Cerebellar cortex (tissue), 1 donor: ENCODE measurements around the gene UMODL1.

ENCODE experiments used
- DNase-seq: peaks from one replicate; pipeline ENCODE4 v3.0.0-alpha.2; 2015; ENCODE audit warnings: low spot score

Gene UMODL1

DNA sequence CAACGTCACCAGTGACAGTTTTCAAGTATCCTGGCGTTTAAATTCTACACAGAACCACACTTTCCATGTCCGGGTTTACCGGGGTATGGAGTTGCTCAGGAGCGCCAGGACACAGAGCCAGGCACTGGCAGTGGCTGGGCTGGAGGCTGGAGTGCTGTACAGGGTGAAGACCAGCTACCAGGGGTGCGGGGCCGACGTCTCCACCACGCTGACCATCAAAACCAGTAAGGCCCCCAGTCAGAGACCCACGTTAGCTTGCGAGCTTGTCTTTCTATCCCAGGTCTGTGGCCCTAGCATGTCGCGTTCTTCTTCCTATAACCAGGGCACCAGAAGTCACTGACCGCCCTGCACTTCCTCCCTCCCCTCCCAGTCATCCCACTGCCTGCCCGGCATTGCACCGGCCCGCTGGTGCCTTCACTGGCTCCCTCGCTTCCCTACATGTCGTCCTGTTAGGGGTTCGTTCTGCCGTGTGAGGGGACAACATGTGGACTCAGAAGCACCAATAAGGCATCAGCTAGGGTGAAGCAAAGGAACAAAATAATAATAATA, 27.9 kb downstream of the UMODL1 start:
- DNase-seq: no peak

- no peak for DNase-seq
These were observed 30.1 kb downstream of the UMODL1 start for GRCh38 chr21:42101246-42101645.

DNA sequence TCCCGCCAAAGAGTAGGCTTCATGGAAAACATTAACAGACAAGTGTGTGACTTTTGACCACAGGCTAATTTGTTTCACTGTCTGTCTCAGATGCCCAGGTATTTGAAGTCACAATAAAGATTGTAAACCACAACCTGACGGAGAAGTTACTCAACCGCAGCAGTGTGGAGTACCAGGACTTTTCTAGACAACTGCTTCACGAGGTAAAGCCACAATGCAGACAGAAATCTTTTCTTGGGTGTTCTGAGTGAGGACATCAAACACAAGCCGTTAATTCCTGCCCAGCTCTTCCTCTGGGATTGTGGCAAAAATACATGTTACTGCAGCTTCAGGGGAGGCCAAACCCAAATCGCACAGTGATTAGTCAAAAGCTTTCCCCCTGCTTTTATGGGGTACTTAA, 31.0 kb downstream of the UMODL1 start:
- DNase-seq: no peak

DNA sequence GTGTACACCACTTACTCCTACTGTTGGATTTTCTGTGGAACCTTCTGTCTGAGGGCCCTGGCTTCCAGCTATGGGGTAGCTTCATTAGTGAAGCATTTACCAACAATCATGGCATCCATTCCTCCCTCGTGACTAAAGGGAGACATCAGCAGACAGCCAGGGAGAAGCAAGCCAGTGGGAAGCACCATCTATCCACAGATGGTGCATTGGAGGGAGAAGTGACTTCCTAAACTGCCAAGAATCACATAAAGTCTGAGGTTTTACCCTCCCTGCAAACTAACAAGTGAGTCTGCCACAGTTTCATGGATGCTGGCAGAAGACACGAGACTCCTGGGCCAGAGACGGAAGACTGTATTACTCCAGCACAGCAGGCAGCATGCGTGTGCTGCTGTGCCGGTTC, 31.4 kb downstream of the UMODL1 start:
- DNase-seq: no peak

DNA sequence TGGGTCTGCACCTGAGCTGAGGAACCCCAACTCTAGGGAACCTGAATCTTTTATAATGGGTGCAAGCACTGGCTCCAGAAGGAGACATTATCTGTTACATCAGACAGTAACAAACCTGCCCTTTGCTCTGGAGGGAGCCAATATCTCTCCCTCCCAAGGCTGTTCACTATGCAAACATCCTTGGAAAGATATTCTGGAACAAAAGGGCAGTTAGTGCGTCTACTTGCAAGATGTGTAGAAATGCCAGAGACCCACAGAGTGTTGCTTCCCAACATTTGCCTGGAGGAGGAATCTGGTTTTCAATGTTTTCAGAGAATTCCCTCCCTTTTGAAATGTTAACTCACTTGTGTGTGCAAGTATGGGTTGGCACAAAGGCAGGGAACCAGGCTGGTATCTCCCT, 31.9 kb downstream of the UMODL1 start:
- no peak for DNase-seq

GRCh38 chr21:42103843-42104242, 32.7 kb downstream of the UMODL1 start:
- no peak for DNase-seq

DNA sequence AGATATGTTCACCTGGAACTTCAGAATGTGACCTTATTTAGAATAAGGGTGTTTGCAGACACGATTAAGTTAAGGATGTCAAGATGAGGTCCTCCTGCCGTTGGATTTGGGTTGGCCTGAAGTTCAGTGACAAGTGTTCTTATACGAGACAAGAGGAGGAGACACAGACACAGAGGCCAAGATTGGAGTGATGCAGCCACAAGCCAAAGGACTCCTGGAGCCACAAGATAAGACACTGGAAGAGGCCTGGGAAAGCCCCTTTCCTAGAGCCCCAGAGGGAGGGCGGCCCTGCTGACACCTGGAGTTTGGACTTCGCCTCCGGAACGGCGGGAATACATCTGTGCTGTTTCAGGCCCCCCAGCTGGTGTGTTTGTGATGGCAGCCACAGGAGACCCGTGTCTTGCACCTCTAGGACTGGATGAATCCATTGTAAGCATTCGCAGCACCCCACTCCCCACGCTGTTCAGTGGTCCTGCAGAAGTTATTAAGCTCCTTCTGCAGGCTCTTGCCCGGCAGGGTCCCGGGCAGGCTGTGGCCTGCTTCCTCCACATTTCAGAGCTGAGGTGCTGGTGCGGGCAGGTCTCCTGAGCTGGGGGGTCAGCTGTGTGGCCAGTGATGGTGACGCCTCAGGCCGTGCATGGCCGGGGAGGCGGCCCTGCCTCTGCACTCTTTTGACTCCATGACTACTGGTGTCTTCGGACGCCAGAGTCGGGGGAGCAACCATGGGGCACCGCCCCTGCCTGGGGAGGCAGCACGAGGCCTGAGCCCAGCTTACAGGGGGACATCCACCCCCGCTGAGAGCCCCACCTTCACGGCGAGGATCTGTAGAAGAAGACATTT, 34.6 kb downstream of the UMODL1 start:
- DNase-seq: no peak

DNA sequence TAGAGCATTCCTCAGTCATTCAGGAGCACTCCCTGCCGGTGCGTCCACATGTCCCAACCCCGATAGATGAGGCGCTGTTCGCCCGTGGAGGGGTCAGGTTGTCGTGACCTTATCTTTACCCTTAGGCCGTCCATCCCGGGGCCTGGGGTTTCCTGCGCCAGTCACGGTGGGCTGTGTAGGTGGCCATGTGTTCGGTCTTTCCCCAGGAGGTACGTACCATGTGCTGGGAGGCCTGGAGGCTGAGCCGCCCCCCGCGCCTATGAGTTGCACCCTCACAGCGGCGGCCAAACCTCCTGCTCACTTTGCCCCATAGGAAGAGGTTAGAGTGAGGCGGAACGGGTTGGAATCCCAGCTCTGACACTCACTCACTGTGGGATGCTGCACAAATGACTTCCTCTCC, 35.3 kb downstream of the UMODL1 start:
- DNase-seq: no peak

- no peak for DNase-seq
These were observed 36.2 kb downstream of the UMODL1 start for GRCh38 chr21:42107177-42107880.

GRCh38 chr21:42107881-42108553, 36.9 kb downstream of the UMODL1 start:
- peak; percentile 65 for DNase-seq

- no peak for DNase-seq
These were observed 37.6 kb downstream of the UMODL1 start for GRCh38 chr21:42108554-42109340.

GRCh38 chr21:42109473-42109872, 38.4 kb downstream of the UMODL1 start:
- DNase-seq: no peak

- no peak for DNase-seq
These were observed 38.9 kb downstream of the UMODL1 start for GRCh38 chr21:42109873-42110525.

- no peak for DNase-seq
These were observed 39.8 kb downstream of the UMODL1 start for GRCh38 chr21:42110691-42111469.

DNA sequence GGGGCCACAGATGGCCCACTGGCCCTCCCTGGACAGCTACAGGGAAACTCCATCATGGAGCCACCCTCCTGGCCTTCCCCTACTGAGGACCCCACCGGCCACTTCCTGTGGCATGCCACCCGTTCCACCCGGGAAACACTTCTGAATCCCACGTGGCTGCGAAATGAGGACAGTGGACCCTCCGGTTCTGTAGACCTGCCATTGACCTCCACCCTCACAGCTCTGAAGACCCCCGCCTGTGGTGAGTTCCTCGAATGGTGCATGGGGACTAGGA, 40.3 kb downstream of the UMODL1 start:
- DNase-seq: no peak

DNA sequence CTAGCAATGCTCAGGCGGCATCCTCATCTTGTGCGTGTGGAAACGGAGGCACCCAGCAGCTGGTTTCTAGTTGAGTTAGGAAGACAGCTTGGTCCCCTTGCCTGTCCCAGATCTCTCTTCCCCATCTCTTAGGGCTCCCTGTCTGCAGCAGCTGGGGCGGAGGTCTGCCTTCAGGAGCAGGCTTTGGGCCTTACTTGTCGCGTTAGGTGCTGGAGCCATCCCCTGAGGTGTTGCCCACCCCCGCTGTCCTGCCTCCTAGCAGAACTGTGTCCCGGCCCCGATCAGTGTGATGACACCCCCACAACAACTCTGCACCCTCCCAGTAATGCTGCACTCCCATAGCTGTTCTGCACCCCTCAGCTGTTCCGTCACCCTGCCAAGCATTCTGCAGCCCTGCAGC, 40.7 kb downstream of the UMODL1 start:
- DNase-seq: no peak

GRCh38 chr21:42112238-42112637, 41.1 kb downstream of the UMODL1 start:
- no peak for DNase-seq

GRCh38 chr21:42112857-42113256, 41.7 kb downstream of the UMODL1 start:
- peak; percentile 76 for DNase-seq

DNA sequence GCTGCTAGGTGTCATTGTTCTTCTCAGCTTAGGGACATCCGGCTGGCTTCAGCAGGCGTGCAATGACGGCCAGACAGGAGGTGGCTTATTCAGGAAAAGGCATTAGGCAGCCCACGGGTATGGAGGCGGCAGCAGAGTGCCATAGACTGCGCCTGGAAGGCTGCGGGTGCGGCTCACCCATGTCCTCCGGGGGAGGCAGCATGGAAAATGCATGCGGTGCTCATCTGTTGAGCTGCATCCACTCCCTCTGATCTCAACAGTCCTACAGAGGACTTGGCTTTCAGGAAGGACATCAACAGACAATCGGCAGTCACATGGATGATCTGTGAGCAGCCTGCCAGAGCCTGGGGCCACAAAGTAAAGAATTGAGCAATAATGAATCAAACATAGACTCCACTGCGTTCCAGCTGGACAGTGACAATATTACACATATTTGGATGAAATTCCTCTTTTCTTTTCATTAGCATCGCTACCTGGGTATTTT, 42.9 kb downstream of the UMODL1 start:
- no peak for DNase-seq

DNA sequence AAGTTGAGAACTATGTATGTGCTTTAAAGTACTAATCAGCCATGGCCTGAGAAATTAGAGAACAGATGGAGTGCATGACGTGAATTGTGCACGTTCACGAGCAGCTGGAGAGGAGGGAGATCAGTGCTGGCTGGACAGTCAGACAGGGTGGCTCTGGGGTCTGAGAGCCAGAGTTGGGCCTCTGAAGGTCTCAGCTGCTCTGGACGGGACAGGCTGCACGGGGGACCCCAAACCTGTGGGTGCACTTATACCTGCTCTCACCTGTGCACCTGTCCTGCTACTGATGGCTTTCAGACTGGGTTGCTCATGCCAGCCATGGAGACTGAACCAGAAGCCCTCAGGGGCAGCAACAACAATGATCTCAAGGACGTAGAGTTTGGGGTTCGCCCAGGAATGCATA, 43.5 kb downstream of the UMODL1 start:
- DNase-seq: no peak
